ENCODE data around the gene RNF183.

GRCh38 chr9:113326230-113326629 lies 23.1 kb upstream of the RNF183 start:
- TF ChIP-seq EP300 (IDR thresholded peaks at IDR 0.05; ENCODE audit: low read length) (no peak), CBX8 (IDR thresholded peaks at IDR 0.05; ENCODE audit: borderline replicate concordance, extremely low read depth, low read depth, low read length, poor library complexity, severe bottlenecking) (no peak), EGR1 (conservative IDR thresholded peaks at IDR 0.05) (no peak), SMARCE1 (IDR thresholded peaks at IDR 0.05) (no peak), NUFIP1 (IDR thresholded peaks at IDR 0.05; ENCODE audit: partially characterized antibody) (no peak), SREBF2 (CRISPR knock-in tag; IDR thresholded peaks at IDR 0.05) (no peak), KLF16 (IDR thresholded peaks at IDR 0.05) (no peak), NFE2 (IDR thresholded peaks at IDR 0.05; ENCODE audit: low read depth) (no peak)
